Mesendoderm (in vitro differentiated cells): ENCODE measurements around the gene FANCC.

ENCODE experiments used
- DNase-seq: peaks from one replicate; pipeline ENCODE4 v3.0.0; 2013
- H2AK5ac ChIP-seq: 2 replicates; pipeline ENCODE4 v1.6.1; 2013; ENCODE audit warnings: low read length, inconsistent platforms
- H2BK120ac ChIP-seq: 2 replicates; pipeline ENCODE4 v1.6.1; 2013; ENCODE audit warnings: low read depth, mild to moderate bottlenecking, low read length, moderate library complexity, mixed read lengths
- H2BK15ac ChIP-seq: replicated peaks from 2 replicates; pipeline ENCODE4 v1.6.1; 2013; ENCODE audit warnings: low read depth, mild to moderate bottlenecking, moderate library complexity
- H2BK5ac ChIP-seq: 2 replicates; pipeline ENCODE4 v1.6.1; 2013; ENCODE audit warnings: low read length, inconsistent platforms
- H3K18ac ChIP-seq: 2 replicates; pipeline ENCODE4 v1.6.1; 2013; ENCODE audit warnings: mild to moderate bottlenecking, low read length, mixed read lengths
- H3K23ac ChIP-seq: one replicate; pipeline ENCODE4 v1.6.1; 2013; ENCODE audit warnings: low read length
- H3K27ac ChIP-seq: 2 replicates; pipeline ENCODE4 v1.5.1; 2013; ENCODE audit warnings: low read depth, mild to moderate bottlenecking, inconsistent platforms, low read length, moderate library complexity
- H3K27me3 ChIP-seq: 2 replicates; pipeline ENCODE4 v1.6.1; 2013; ENCODE audit warnings: low read length, control low read depth, mild to moderate bottlenecking, inconsistent platforms; ENCODE audit not compliant: insufficient read depth, poor library complexity
- H3K36me3 ChIP-seq: 2 replicates; pipeline ENCODE4 v1.6.1; 2013; ENCODE audit warnings: low read length, inconsistent platforms; ENCODE audit not compliant: control insufficient read depth, insufficient read depth
- H3K4ac ChIP-seq: one replicate; pipeline ENCODE4 v1.6.1; 2013; ENCODE audit warnings: low read depth, mild to moderate bottlenecking, low read length, moderate library complexity
- H3K4me1 ChIP-seq: 2 replicates; pipeline ENCODE4 v1.6.1; 2013; ENCODE audit warnings: low read depth, low read length, inconsistent platforms; ENCODE audit not compliant: control insufficient read depth
- H3K4me2 ChIP-seq: 2 replicates; pipeline ENCODE4 v1.6.1; 2013; ENCODE audit warnings: low read length
- H3K4me3 ChIP-seq: 2 replicates; pipeline ENCODE4 v1.5.1; 2013; ENCODE audit warnings: mild to moderate bottlenecking, low read length
- H3K56ac ChIP-seq: one replicate; pipeline ENCODE4 v1.6.1; 2013; ENCODE audit warnings: low read length
- H3K79me1 ChIP-seq: 2 replicates; pipeline ENCODE4 v1.6.1; 2013; ENCODE audit warnings: low read length, inconsistent platforms
- H3K79me2 ChIP-seq: 2 replicates; pipeline ENCODE4 v1.6.1; 2013; ENCODE audit warnings: mild to moderate bottlenecking, low read length; ENCODE audit not compliant: control insufficient read depth, insufficient read depth
- H3K9ac ChIP-seq: 2 replicates; pipeline ENCODE4 v1.6.1; 2013; ENCODE audit warnings: low read length, inconsistent platforms
- H4K5ac ChIP-seq: one replicate; pipeline ENCODE4 v1.6.1; 2013; ENCODE audit warnings: low read length
- H4K8ac ChIP-seq: one replicate; pipeline ENCODE4 v1.6.1; 2013; ENCODE audit warnings: low read depth, mild to moderate bottlenecking, control low read depth, low read length, moderate library complexity
- WGBS: extraction: QIAGEN DNeasy Blood & Tissue Kit; methylation state at CpG from one replicate; pipeline ENCODE4 v1.1.7; 2013; ENCODE audit warnings: low lambda C conversion rate, missing lambda C conversion rate; ENCODE audit not compliant: insufficient coverage; ENCODE audit errors: extremely low coverage; 5-methylcytosine and 5-hydroxymethylcytosine counted together

The FANCC gene

DNA sequence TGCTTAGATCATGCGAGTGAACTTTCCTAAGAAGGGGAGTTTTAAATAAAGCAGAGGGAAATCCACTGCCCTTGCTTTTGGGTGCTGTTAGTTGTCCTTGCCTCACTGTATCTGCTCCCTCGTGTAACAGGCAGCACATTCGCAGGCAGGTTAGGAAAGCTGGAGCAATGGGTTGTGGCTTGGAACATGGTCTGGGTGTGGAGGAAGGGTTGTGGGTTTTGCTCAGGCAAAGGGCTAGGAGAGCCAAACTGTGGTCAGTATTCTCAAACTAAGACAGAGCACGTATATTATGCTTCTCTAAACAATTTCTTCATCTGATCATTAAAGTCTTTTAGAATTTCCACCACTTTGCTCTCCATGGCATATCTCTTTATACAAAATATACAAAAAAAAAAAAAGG is 135.7 kb downstream of the FANCC start:
- H3K9ac ChIP-seq: no peak overlapping the region
- no peak overlapping the region for H2BK120ac ChIP-seq
- no peaks in the 10 kb centered on the region for H3K27me3 ChIP-seq
- no peak overlapping the region for H2AK5ac ChIP-seq
- no peaks in the 10 kb centered on the region for H3K79me1 ChIP-seq
- no CpG with 5 or more reads among the region's 4 CpGs for WGBS
- H3K4ac ChIP-seq: no peak overlapping the region
- no peak overlapping the region for H3K56ac ChIP-seq
- no peak for DNase-seq
- H4K8ac ChIP-seq: no peak overlapping the region
- H3K79me2 ChIP-seq: no peaks in the 10 kb centered on the region
- H3K36me3 ChIP-seq: no peaks in the 10 kb centered on the region
- no peak overlapping the region for H3K4me3 ChIP-seq
- no peak overlapping the region for H2BK15ac ChIP-seq
- no peak overlapping the region for H3K27ac ChIP-seq
- H3K4me2 ChIP-seq: no peak overlapping the region
- no peak overlapping the region for H3K18ac ChIP-seq
- no peak overlapping the region for H4K5ac ChIP-seq
- H2BK5ac ChIP-seq: no peak overlapping the region
- H3K4me1 ChIP-seq: peaks cover 2% of the 10 kb centered on the region
- H3K23ac ChIP-seq: no peak overlapping the region

DNA sequence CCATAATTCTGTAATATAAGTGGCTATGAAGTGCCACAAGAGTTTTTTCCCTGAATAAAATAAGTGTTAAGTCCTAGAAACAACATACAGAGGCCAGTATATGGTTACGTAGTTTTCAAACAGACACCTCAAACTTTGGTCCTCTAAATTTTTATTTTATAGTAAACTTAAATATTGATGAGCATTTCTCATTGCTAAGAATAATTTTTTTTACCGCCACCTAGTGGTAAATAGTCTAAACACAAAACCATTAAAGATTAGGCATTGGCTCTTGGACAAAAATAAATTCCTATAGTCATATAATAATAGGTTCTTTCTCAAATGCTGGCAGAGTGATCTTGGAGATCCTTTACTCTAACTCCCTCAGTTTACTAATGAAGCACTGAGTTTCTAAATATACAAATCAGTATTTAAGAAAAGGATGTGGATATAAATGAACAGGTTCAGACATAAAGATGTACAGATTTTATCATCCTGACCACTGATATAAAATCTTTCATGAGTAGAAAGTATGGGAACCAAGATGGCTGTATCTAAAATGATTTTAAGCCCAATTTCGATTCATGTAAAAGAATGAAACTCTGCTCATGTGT is 136.2 kb downstream of the FANCC start:
- Histone ChIP-seq H4K5ac (no peak overlapping the region), H3K4me2 (no peak overlapping the region), H3K79me1 (no peaks in the 10 kb centered on the region), H3K56ac (no peak overlapping the region), H3K4me3 (no peak overlapping the region), H3K4me1 (peaks cover 2% of the 10 kb centered on the region), H2AK5ac (no peak overlapping the region), H3K18ac (no peak overlapping the region), H3K79me2 (no peaks in the 10 kb centered on the region), H3K27ac (no peak overlapping the region), H3K4ac (no peak overlapping the region), H3K27me3 (no peaks in the 10 kb centered on the region), H3K23ac (no peak overlapping the region), H3K9ac (no peak overlapping the region), H3K36me3 (no peaks in the 10 kb centered on the region), H2BK120ac (no peak overlapping the region), H4K8ac (no peak overlapping the region), H2BK5ac (no peak overlapping the region), H2BK15ac (no peak overlapping the region)
- DNase-seq: no peak
- WGBS: no CpG with 5 or more reads among the region's 3 CpGs

DNA sequence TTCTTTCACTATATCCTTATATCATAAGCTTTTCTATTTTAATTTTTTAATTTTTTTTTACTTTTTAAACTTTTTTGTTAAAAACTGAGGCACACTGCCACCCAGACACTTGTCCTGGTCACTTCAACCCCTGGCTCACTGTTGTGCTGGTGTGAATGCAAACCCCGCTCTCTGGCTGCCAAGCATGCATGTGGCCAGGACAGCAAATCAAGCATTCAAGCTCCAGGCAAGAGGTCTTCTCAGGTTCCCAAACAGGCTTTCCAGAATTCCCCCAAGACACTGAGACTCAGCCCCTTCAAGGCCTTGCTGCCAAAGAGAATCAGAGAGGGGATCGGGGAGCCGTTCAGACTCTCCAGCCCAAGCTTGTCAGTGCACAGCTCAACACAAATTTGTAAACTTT is 139.9 kb downstream of the FANCC start:
- Histone ChIP-seq H2AK5ac (no peak overlapping the region), H3K79me2 (no peaks in the 10 kb centered on the region), H3K27me3 (no peaks in the 10 kb centered on the region), H3K36me3 (no peaks in the 10 kb centered on the region), H3K4ac (no peak overlapping the region), H3K56ac (no peak overlapping the region), H2BK5ac (no peak overlapping the region), H3K23ac (no peak overlapping the region), H3K4me3 (no peak overlapping the region), H3K27ac (no peak overlapping the region), H2BK120ac (no peak overlapping the region), H4K5ac (no peak overlapping the region), H3K79me1 (no peaks in the 10 kb centered on the region), H4K8ac (no peak overlapping the region), H3K4me2 (no peak overlapping the region), H2BK15ac (no peak overlapping the region), H3K4me1 (peaks cover 2% of the 10 kb centered on the region), H3K9ac (no peak overlapping the region), H3K18ac (no peak overlapping the region)
- no CpG with 5 or more reads among the region's 3 CpGs for WGBS
- DNase-seq: no peak

DNA sequence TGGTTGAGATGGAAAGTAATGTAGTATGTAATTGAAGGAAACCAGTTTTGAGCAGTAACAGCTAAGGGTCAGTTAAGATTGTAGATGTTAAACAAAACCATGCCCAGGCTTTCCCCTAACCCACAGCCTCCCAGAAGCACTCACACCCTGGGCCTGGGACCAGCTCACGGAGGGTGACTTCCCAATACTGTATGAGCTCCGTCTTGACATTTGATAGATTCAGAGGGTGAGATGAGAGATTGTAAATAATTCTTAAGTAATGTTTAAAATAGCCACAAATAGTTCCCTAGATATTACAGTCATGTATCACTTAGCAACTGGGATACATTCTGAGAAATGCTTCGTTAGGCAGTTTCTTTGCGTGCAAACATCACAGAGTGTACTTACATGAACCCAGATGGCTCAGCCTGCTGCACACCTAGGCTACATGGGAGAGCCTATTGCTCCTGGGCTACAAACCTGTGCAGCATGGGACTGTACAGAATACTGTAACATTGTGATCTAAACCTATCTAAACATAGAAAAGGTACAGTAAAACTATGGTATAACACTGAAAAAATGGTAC is 140.7 kb downstream of the FANCC start:
- H2AK5ac ChIP-seq: no peak overlapping the region
- no peak for DNase-seq
- H2BK5ac ChIP-seq: no peak overlapping the region
- H2BK120ac ChIP-seq: no peak overlapping the region
- no peak overlapping the region for H3K4ac ChIP-seq
- no peak overlapping the region for H3K23ac ChIP-seq
- H3K27me3 ChIP-seq: no peaks in the 10 kb centered on the region
- H3K4me2 ChIP-seq: no peak overlapping the region
- no peaks in the 10 kb centered on the region for H3K36me3 ChIP-seq
- H3K27ac ChIP-seq: no peak overlapping the region
- H2BK15ac ChIP-seq: no peak overlapping the region
- H3K9ac ChIP-seq: no peak overlapping the region
- no peak overlapping the region for H3K18ac ChIP-seq
- no peak overlapping the region for H4K8ac ChIP-seq
- H4K5ac ChIP-seq: no peak overlapping the region
- no CpG with 5 or more reads among the region's 4 CpGs for WGBS
- H3K56ac ChIP-seq: no peak overlapping the region
- no peaks in the 10 kb centered on the region for H3K79me2 ChIP-seq
- H3K4me1 ChIP-seq: peaks cover 2% of the 10 kb centered on the region
- H3K79me1 ChIP-seq: no peaks in the 10 kb centered on the region
- no peak overlapping the region for H3K4me3 ChIP-seq

DNA sequence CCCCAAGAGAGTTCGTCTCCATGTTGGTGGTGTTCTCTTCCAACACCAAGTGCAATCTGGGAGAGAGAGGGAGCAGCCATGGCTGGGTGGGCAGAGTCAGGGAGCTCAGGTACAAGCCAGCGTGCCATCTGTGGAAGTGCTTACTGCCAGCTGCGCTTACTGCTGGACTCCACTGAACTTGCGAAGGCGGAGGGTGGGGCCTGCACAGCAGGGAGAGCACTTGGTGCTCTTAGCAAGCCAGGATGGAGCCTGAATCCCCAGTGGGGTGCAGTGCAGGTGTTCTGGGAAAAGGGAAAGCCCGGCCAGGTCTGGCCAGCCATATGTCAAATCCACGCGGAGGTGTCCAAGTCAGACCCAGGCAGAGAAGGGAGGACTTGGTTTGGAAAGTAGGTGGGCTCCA is 142.0 kb downstream of the FANCC start:
- DNase-seq: no peak
- WGBS: no CpG with 5 or more reads among the region's 8 CpGs

DNA sequence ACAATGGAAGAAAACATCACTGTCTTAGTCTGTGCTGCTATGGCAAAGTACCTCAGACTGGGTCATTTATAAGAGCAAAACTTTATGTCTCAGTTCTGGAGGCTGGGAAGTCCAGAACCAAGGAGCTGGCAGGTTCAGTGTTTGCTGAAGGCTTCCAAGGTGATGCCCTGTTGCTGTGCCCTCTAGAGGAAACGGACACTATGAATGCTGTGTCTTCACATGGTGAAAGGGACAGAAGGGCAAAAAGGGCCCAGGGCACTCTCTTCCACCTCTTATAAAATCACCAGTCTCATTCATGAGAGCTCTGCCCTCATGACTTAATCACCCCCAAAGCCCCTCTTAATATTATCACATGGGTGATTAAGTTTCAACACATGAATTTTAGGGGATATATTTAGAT is 143.5 kb downstream of the FANCC start:
- Histone ChIP-seq H3K56ac (no peak overlapping the region), H3K18ac (no peak overlapping the region), H3K27ac (no peak overlapping the region), H3K36me3 (no peaks in the 10 kb centered on the region), H2BK15ac (no peak overlapping the region), H3K27me3 (no peaks in the 10 kb centered on the region), H4K8ac (no peak overlapping the region), H2AK5ac (no peak overlapping the region), H4K5ac (no peak overlapping the region), H2BK120ac (no peak overlapping the region), H3K9ac (no peak overlapping the region), H2BK5ac (no peak overlapping the region), H3K79me1 (no peaks in the 10 kb centered on the region), H3K4ac (no peak overlapping the region), H3K4me1 (peaks cover 2% of the 10 kb centered on the region), H3K4me2 (no peak overlapping the region), H3K23ac (no peak overlapping the region), H3K4me3 (no peak overlapping the region), H3K79me2 (no peaks in the 10 kb centered on the region)
- no peak for DNase-seq
- no CpG with 5 or more reads among the region's 1 CpG for WGBS

More for the DNA sequence above, 142.0 kb downstream of the FANCC start:
- Histone ChIP-seq H2BK15ac (no peak overlapping the region), H3K27ac (no peak overlapping the region), H3K79me1 (no peaks in the 10 kb centered on the region), H3K36me3 (no peaks in the 10 kb centered on the region), H3K56ac (no peak overlapping the region), H4K5ac (no peak overlapping the region), H3K4me1 (peaks cover 2% of the 10 kb centered on the region), H4K8ac (no peak overlapping the region), H2AK5ac (no peak overlapping the region), H3K18ac (no peak overlapping the region), H3K23ac (no peak overlapping the region), H2BK5ac (no peak overlapping the region), H3K79me2 (no peaks in the 10 kb centered on the region), H3K4me3 (no peak overlapping the region), H3K9ac (no peak overlapping the region), H3K4me2 (no peak overlapping the region), H3K4ac (no peak overlapping the region), H2BK120ac (no peak overlapping the region), H3K27me3 (no peaks in the 10 kb centered on the region)
